Activated CD4-positive, alpha-beta memory T cell treated with anti-CD3 and anti-CD28 coated beads for 36 hours (primary cell): Measurements from ENCODE around the gene CACNA1C. TPM values are rescaled to one million over a fixed set of nuclear protein-coding genes. Genes with fewer than 3 reads are reported as not detected.

Experiments used
- CTCF ChIA-PET: fragments of 350-600 bp; sonication (Branson Sonifier 250); formaldehyde crosslinking; loops from one replicate; lab custom pipeline; 2021; ENCODE audit warnings: antibody characterized with exemption, inconsistent platforms; lab: Charles Lee
- POLR2A ChIA-PET: fragments of 350-600 bp; sonication (Branson Sonifier 250); formaldehyde crosslinking; loops from one replicate; lab custom pipeline; 2021; ENCODE audit warnings: antibody characterized with exemption; lab: Charles Lee
- DNase-seq: peaks from one replicate; pipeline ENCODE4 v3.0.0-alpha.2; 2020
- H3K27ac Mint-ChIP-seq: one replicate; pipeline ENCODE4 v1.8.0; 2021; ENCODE audit warnings: mixed read lengths
- H3K27me3 Mint-ChIP-seq: one replicate; pipeline ENCODE4 v1.8.0; 2021; ENCODE audit warnings: mixed read lengths
- H3K36me3 Mint-ChIP-seq: one replicate; pipeline ENCODE4 v1.8.0; 2021; ENCODE audit warnings: mixed read lengths
- H3K4me1 Mint-ChIP-seq: one replicate; pipeline ENCODE4 v1.8.0; 2021; ENCODE audit warnings: low read depth, mixed read lengths
- H3K4me3 Mint-ChIP-seq: one replicate; pipeline ENCODE4 v1.8.0; 2021; ENCODE audit warnings: mild to moderate bottlenecking, mixed read lengths
- H3K9me3 Mint-ChIP-seq: one replicate; pipeline ENCODE4 v1.8.0; 2021; ENCODE audit warnings: mixed read lengths
- intact Hi-C: fragments of 100-400 bp; cut with micrococcal nuclease; formaldehyde crosslinking; loops from one replicate; pipeline ENCODE4 v1.15.1; 2023
- total RNA-seq, 2 experiments: library from RNA; stranded (reverse); gene quantifications; one replicate each; pipeline ENCODE4 v1.2.3, GENCODE V29; 2021

Gene CACNA1C
- total RNA-seq: under 1 TPM; 0.07 to 0.12 TPM

- ChIA-PET POLR2A (no interaction called here), CTCF (interaction anchor here (1.0 kb wide), 2 partner anchors 11 to 17 kb away, joined by 3 read pairs; no protein-coding TSS in a partner anchor)
- Mint-ChIP-seq H3K9me3 (no peaks in the 10 kb centered on the region), H3K36me3 (no peaks in the 10 kb centered on the region), H3K4me3 (peak within 1 kb of the TSS; percentile 65), H3K27ac (no peak within 1 kb of the TSS), H3K4me1 (peaks cover 15% of the 10 kb centered on the region), H3K27me3 (peaks cover 63% of the 10 kb centered on the region)
- peak; percentile 56 for DNase-seq
- intact Hi-C loops: no loop called here
Measured at GRCh38 chr12:2052826-2053678, at the start of gene CACNA1C. CACNA1C (plus strand) TSS chr12:2052987; CDS start chr12:2053563, 576 bp downstream.

DNA sequence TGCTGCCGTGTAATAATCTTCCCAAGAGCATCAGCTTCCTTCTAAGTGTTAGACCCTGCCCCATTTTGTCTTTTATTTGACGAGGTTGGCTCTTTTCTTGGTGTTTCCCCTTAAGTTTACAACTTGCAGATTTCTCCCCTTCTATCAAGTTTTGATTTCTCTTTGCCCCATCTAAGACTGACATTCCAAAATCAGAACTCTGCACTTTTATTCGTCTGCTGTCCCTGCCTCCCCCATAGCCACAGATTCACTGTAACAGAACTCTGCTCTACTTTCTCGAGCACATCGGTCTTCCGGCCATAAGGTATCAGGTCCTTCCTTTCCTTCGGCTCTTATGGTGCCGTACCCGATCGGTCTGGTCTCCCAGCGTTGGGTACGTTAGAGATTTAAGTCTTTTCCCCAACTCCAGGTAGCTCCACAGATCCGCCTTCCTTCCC lies 49.1 kb upstream of the CACNA1C start:
- Mint-ChIP-seq H3K4me1 (peaks cover 31% of the 10 kb centered on the region), H3K9me3 (no peaks in the 10 kb centered on the region), H3K27ac (peak overlapping the region; percentile 97), H3K4me3 (peak overlapping the region; percentile 100), H3K36me3 (peaks cover 9% of the 10 kb centered on the region), H3K27me3 (no peaks in the 10 kb centered on the region)
- ChIA-PET CTCF (interaction anchor here (0.7 to 1.6 kb wide), 2 partner anchors 64 to 331 kb away, joined by 3 to 10 read pairs; no protein-coding TSS in a partner anchor), POLR2A (interaction anchor here (1.0 to 1.4 kb wide), 4 partner anchors 8 to 312 kb away, joined by 3 to 5 read pairs (median 4); no protein-coding TSS in a partner anchor)
- DNase-seq: no peak
- intact Hi-C loops: loop anchor here (1.0 kb wide), 2 partner anchors 9 to 32 kb away; no protein-coding TSS in a partner anchor

- intact Hi-C loops: loop anchor here (1.0 kb wide), 2 partner anchors 10 to 31 kb away; no protein-coding TSS in a partner anchor
- ChIA-PET POLR2A (interaction anchor here (1.0 to 1.3 kb wide), 3 partner anchors 9 to 313 kb away, joined by 3 to 5 read pairs (median 3); no protein-coding TSS in a partner anchor), CTCF (interaction anchor here (0.7 to 1.6 kb wide), 2 partner anchors 64 to 331 kb away, joined by 3 to 10 read pairs; no protein-coding TSS in a partner anchor)
- peak; percentile 98 for DNase-seq
- Mint-ChIP-seq H3K27me3 (no peaks in the 10 kb centered on the region), H3K36me3 (peaks cover 9% of the 10 kb centered on the region), H3K27ac (peak within 1 kb of the TSS; percentile 97), H3K4me3 (peak within 1 kb of the TSS; percentile 100), H3K4me1 (peaks cover 31% of the 10 kb centered on the region), H3K9me3 (no peaks in the 10 kb centered on the region)
Measured at GRCh38 chr12:2004113-2004929, 48.5 kb upstream of the CACNA1C start, which contains the start of gene DCP1B. DCP1B (minus strand) TSS chr12:2004457; CDS start chr12:2004431, 26 bp downstream.

GRCh38 chr12:2008677-2009076 lies 44.1 kb upstream of the CACNA1C start:
- Mint-ChIP-seq H3K9me3 (no peaks in the 10 kb centered on the region), H3K4me1 (peaks cover 10% of the 10 kb centered on the region), H3K27me3 (no peaks in the 10 kb centered on the region), H3K4me3 (no peak overlapping the region), H3K36me3 (peaks cover 6% of the 10 kb centered on the region), H3K27ac (no peak overlapping the region)
- CTCF ChIA-PET: no interaction called here
- DNase-seq: no peak
- POLR2A ChIA-PET: no interaction called here
- intact Hi-C loops: no loop called here

GRCh38 chr12:2009623-2010022 lies 43.2 kb upstream of the CACNA1C start:
- Mint-ChIP-seq H3K4me3 (no peak overlapping the region), H3K9me3 (no peaks in the 10 kb centered on the region), H3K27me3 (no peaks in the 10 kb centered on the region), H3K27ac (no peak overlapping the region), H3K4me1 (peaks cover 3% of the 10 kb centered on the region), H3K36me3 (no peaks in the 10 kb centered on the region)
- intact Hi-C loops: no loop called here
- ChIA-PET CTCF (no interaction called here), POLR2A (no interaction called here)
- DNase-seq: no peak

- POLR2A ChIA-PET: no interaction called here
- no peak overlapping the region for H3K27ac Mint-ChIP-seq
Measured at GRCh38 chr12:2011643-2012607, 40.9 kb upstream of the CACNA1C start.

DNA sequence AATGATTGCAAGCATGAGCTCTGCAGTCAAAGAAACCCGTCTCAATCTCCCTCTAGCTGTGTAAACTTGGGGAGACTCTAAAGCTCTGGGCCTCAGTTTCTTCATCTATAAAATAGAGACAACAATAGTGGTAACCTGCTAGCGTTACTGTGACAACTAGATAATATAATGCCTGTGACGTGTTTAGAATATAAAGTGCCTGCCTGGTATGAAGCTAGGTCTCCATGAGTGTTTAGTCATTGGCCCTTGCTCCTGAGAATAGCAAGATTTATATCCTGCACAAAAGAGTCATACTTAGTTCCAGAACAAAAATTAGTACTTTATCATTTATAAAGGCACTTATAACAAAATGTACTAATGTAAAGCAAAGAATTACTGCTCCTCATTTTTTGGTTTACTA lies 39.7 kb upstream of the CACNA1C start:
- Mint-ChIP-seq H3K9me3 (no peaks in the 10 kb centered on the region), H3K4me1 (peaks cover 10% of the 10 kb centered on the region), H3K36me3 (no peaks in the 10 kb centered on the region), H3K4me3 (no peak overlapping the region), H3K27ac (no peak overlapping the region), H3K27me3 (peaks cover 4% of the 10 kb centered on the region)
- ChIA-PET POLR2A (no interaction called here), CTCF (interaction anchor here (1.4 kb wide), 1 partner anchor 8 kb away, joined by 3 read pairs; no protein-coding TSS in a partner anchor)
- intact Hi-C loops: no loop called here
- DNase-seq: no peak

More at GRCh38 chr12:2011643-2012607, 40.9 kb upstream of the CACNA1C start:
- DNase-seq: no peak
- Mint-ChIP-seq H3K27me3 (peaks cover 1% of the 10 kb centered on the region), H3K4me3 (no peak overlapping the region), H3K9me3 (no peaks in the 10 kb centered on the region), H3K4me1 (peaks cover 2% of the 10 kb centered on the region), H3K36me3 (no peaks in the 10 kb centered on the region)
- CTCF ChIA-PET: interaction anchor here (1.2 to 1.4 kb wide), 2 partner anchors 8 to 9 kb away, joined by 3 to 4 read pairs; no protein-coding TSS in a partner anchor
- intact Hi-C loops: no loop called here

- Mint-ChIP-seq H3K9me3 (no peaks in the 10 kb centered on the region), H3K27me3 (peaks cover 7% of the 10 kb centered on the region), H3K36me3 (no peaks in the 10 kb centered on the region), H3K4me3 (no peak overlapping the region), H3K27ac (no peak overlapping the region), H3K4me1 (peaks cover 10% of the 10 kb centered on the region)
- intact Hi-C loops: no loop called here
- ChIA-PET POLR2A (no interaction called here), CTCF (no interaction called here)
- no peak for DNase-seq
Measured at GRCh38 chr12:2013527-2014223, 39.1 kb upstream of the CACNA1C start.

DNA sequence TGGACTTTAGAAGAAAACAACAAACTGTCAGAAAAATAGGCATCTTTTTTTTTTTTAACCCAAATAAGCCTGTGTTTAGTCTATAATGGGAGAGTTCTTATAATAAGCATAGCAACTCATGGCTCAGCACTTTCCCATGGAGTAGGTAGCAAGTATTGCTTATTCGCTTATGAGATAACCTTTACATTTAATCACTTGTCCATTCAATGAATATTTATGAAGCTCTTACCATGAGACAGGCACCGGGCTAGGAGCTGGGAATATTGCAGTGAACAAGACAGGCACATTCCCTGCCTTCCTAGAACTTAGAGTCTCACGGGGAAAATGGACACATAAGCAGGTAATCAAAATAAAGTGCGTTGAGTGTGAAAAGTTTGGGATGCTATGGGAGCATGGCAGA lies 38.6 kb upstream of the CACNA1C start:
- peaks cover 10% of the 10 kb centered on the region for H3K4me1 Mint-ChIP-seq
- intact Hi-C loops: no loop called here
- peaks cover 8% of the 10 kb centered on the region for H3K27me3 Mint-ChIP-seq
- no peaks in the 10 kb centered on the region for H3K36me3 Mint-ChIP-seq
- H3K27ac Mint-ChIP-seq: no peak overlapping the region
- no peak for DNase-seq
- ChIA-PET CTCF (no interaction called here), POLR2A (no interaction called here)
- no peaks in the 10 kb centered on the region for H3K9me3 Mint-ChIP-seq
- H3K4me3 Mint-ChIP-seq: no peak overlapping the region

DNA sequence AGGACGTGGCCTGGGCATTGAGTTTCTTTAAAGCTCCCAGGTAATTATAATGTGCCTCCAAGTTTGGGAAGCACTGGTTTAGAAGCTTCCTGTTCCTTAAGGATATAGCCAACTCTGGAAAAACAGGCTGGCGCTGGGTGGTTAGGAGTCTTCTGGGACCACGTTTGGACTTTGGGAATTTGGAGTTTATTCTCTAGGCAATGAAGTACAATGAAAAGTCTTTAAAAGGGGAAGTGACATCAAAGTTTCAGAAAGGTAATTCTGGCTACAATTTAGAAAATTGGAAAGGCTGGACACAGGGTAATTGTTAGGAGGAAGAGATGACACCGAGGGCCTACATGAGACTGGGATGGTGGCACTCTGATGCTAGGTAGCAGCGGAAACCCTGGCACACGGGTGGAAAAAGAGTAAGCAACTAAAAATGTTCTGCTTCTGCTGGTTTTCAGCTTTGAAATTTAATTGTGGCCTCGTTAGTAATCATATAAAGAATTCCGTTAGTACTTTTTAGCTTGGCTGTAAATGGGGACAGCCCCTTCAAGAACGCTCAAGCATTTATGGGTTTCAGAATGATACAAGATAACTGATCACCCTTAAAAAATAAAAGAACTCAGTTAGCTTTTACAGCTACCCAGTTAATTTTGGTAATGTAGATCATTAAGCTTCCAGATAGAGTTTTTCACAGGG lies 35.8 kb upstream of the CACNA1C start:
- intact Hi-C loops: no loop called here

More for the DNA sequence above, 35.8 kb upstream of the CACNA1C start:
- no peaks in the 10 kb centered on the region for H3K36me3 Mint-ChIP-seq
- peaks cover 8% of the 10 kb centered on the region for H3K27me3 Mint-ChIP-seq
- CTCF ChIA-PET: interaction anchor here (2.0 to 2.4 kb wide), 3 partner anchors 17 to 226 kb away, joined by 5 to 12 read pairs (median 8); no protein-coding TSS in a partner anchor
- POLR2A ChIA-PET: no interaction called here
- peak; percentile 23 for DNase-seq
- peaks cover 10% of the 10 kb centered on the region for H3K4me1 Mint-ChIP-seq
- no peak overlapping the region for H3K27ac Mint-ChIP-seq
- no peak overlapping the region for H3K4me3 Mint-ChIP-seq
- no peaks in the 10 kb centered on the region for H3K9me3 Mint-ChIP-seq
